GM18508 (cell line): ENCODE data around the gene PDE7B.
A peak's percentile ranks its signal among the peaks of the same experiment; 100 is the strongest.

ENCODE experiments used
- ATAC-seq: cut with Tn5 transposase; IDR thresholded peaks from one replicate; pipeline ENCODE4 v1.9.1; 2021; ENCODE audit warnings: moderate number of reproducible peaks; ENCODE audit not compliant: insufficient read depth, unreplicated experiment

Gene PDE7B

GRCh38 chr6:135922174-135922573 lies 70.7 kb downstream of the PDE7B start:
- ATAC-seq: peak; percentile 45

- ATAC-seq: no peak
Measured at GRCh38 chr6:135922746-135923145, 71.2 kb downstream of the PDE7B start.

GRCh38 chr6:135932651-135933050 lies 81.2 kb downstream of the PDE7B start:
- ATAC-seq: no peak

GRCh38 chr6:135935941-135936601 lies 84.6 kb downstream of the PDE7B start:
- ATAC-seq: no peak

GRCh38 chr6:135936606-135937005 lies 85.1 kb downstream of the PDE7B start:
- ATAC-seq: no peak

- no peak for ATAC-seq
Measured at GRCh38 chr6:135937106-135937505, 85.6 kb downstream of the PDE7B start.

GRCh38 chr6:135938576-135939207 lies 87.2 kb downstream of the PDE7B start:
- no peak for ATAC-seq

- no peak for ATAC-seq
Measured at GRCh38 chr6:135939208-135939591, 87.7 kb downstream of the PDE7B start.

- no peak for ATAC-seq
Measured at GRCh38 chr6:135940616-135941167, 89.2 kb downstream of the PDE7B start.

GRCh38 chr6:135941275-135942025 lies 89.9 kb downstream of the PDE7B start:
- ATAC-seq: no peak

GRCh38 chr6:135944120-135944519 lies 92.6 kb downstream of the PDE7B start:
- ATAC-seq: no peak

GRCh38 chr6:135946674-135947073 lies 95.2 kb downstream of the PDE7B start:
- no peak for ATAC-seq

GRCh38 chr6:135950669-135951068 lies 99.2 kb downstream of the PDE7B start:
- no peak for ATAC-seq

- ATAC-seq: no peak
Measured at GRCh38 chr6:135951169-135951568, 99.7 kb downstream of the PDE7B start.

GRCh38 chr6:135953818-135954217 lies 102.3 kb downstream of the PDE7B start:
- ATAC-seq: no peak

GRCh38 chr6:135955099-135955498 lies 103.6 kb downstream of the PDE7B start:
- no peak for ATAC-seq

GRCh38 chr6:135962731-135963130 lies 111.2 kb downstream of the PDE7B start:
- no peak for ATAC-seq

- no peak for ATAC-seq
Measured at GRCh38 chr6:135970750-135971149, 119.2 kb downstream of the PDE7B start.

GRCh38 chr6:135971351-135971750 lies 119.8 kb downstream of the PDE7B start:
- ATAC-seq: no peak

GRCh38 chr6:135972150-135972549 lies 120.6 kb downstream of the PDE7B start:
- ATAC-seq: no peak

GRCh38 chr6:135972586-135972985 lies 121.1 kb downstream of the PDE7B start:
- no peak for ATAC-seq
